ENCODE measurements around the gene DPP8. TPM values are rescaled to one million over a fixed set of nuclear protein-coding genes. Genes with fewer than 3 reads are reported as not detected.

Gene DPP8
- total and polyA plus RNA-seq, 2 experiments from 2014 or later, result 21.7 to 33.5 TPM

GRCh38 chr15:65556622-65557021 lies 39.1 kb upstream of the DPP8 start:
- H3K79me2 ChIP-seq (replicated peaks; ENCODE audit: insufficient read depth), result peaks cover 56% of the 10 kb centered on the region
- H3K9me2 ChIP-seq (ENCODE audit: insufficient read depth), result no peaks in the 10 kb centered on the region
- no peaks in the 10 kb centered on the region for H3K4me1 ChIP-seq (ENCODE audit: insufficient read depth)
- H3K4me3 ChIP-seq, result no peak overlapping the region
- DNase-seq (ENCODE audit: low spot score) (no peak), ATAC-seq (no peak)
- no peaks in the 10 kb centered on the region for H3K4me1 Mint-ChIP-seq
- H3K27ac Mint-ChIP-seq, result no peak overlapping the region
- peaks cover 4% of the 10 kb centered on the region; the same call in 1 of the 2 replicates for H3F3A ChIP-seq (replicated peaks; ENCODE audit: low read depth)
- H3K9me3 Mint-ChIP-seq, result no peaks in the 10 kb centered on the region
- H3K27ac ChIP-seq (ENCODE audit: low read depth), result no peak overlapping the region
- H3K27me3 Mint-ChIP-seq (ENCODE audit: insufficient read depth, low read depth, poor library complexity), result no peaks in the 10 kb centered on the region
- no peaks in the 10 kb centered on the region for H3K27me3 ChIP-seq (ENCODE audit: insufficient read depth)
- no peak overlapping the region for H3K4me2 ChIP-seq
- H3K36me3 ChIP-seq (ENCODE audit: insufficient read depth), result peaks cover 29% of the 10 kb centered on the region
- peaks cover 88% of the 10 kb centered on the region for H3K36me3 Mint-ChIP-seq (ENCODE audit: low read depth)
- H3K4me3 Mint-ChIP-seq, result no peak overlapping the region
- H4K20me1 ChIP-seq (replicated peaks; ENCODE audit: insufficient read depth), result peaks cover 33% of the 10 kb centered on the region
- no peak overlapping the region for H2AFZ ChIP-seq
- no peak for TF ChIP-seq EZH2phosphoT487 (IDR thresholded peaks at IDR 0.05; ENCODE audit: unreplicated experiment)

- Histone ChIP-seq H3K4me2 (no peak overlapping the region), H3K4me3 (no peak overlapping the region), H3F3A (replicated peaks; ENCODE audit: low read depth) (peaks cover 4% of the 10 kb centered on the region; the same call in 1 of the 2 replicates), H3K9me2 (ENCODE audit: insufficient read depth) (no peaks in the 10 kb centered on the region; the same call in 1 of the 2 replicates), H3K27ac (ENCODE audit: low read depth) (no peak overlapping the region), H3K27me3 (ENCODE audit: insufficient read depth) (no peaks in the 10 kb centered on the region), H3K36me3 (ENCODE audit: insufficient read depth) (peaks cover 12% of the 10 kb centered on the region), H4K20me1 (replicated peaks; ENCODE audit: insufficient read depth) (peaks cover 55% of the 10 kb centered on the region), H3K79me2 (replicated peaks; ENCODE audit: insufficient read depth) (peaks cover 65% of the 10 kb centered on the region), H3K4me1 (ENCODE audit: insufficient read depth) (peaks cover 9% of the 10 kb centered on the region; the same call in 1 of the 2 replicates), H2AFZ (no peak overlapping the region)
- no peak overlapping the region for H3K27ac Mint-ChIP-seq
- H3K36me3 Mint-ChIP-seq (ENCODE audit: low read depth), result peaks cover 59% of the 10 kb centered on the region
- ATAC-seq (no peak), DNase-seq (ENCODE audit: low spot score) (no peak)
- no peaks in the 10 kb centered on the region for H3K9me3 Mint-ChIP-seq
- H3K4me3 Mint-ChIP-seq, result no peak overlapping the region
- no peaks in the 10 kb centered on the region for H3K27me3 Mint-ChIP-seq (ENCODE audit: insufficient read depth, low read depth, poor library complexity)
- H3K4me1 Mint-ChIP-seq, result peaks cover 14% of the 10 kb centered on the region
- TF ChIP-seq ZNF331 (CRISPR knock-in tag; IDR thresholded peaks at IDR 0.05; ENCODE audit: low read depth) (no peak), CTCF (conservative IDR thresholded peaks at IDR 0.05; ENCODE audit: low read depth in 2 of 2) (no peak), JUNB (IDR thresholded peaks at IDR 0.05; ENCODE audit: unreplicated experiment) (no peak), ZNF114 (CRISPR knock-in tag; IDR thresholded peaks at IDR 0.05) (no peak), REST (IDR thresholded peaks at IDR 0.05; ENCODE audit: unreplicated experiment) (no peak), STAT1 (IDR thresholded peaks at IDR 0.05; ENCODE audit: unreplicated experiment) (no peak), CREB1 (CRISPR knock-in tag; IDR thresholded peaks at IDR 0.05; ENCODE audit: low read depth) (no peak), NANOG (IDR thresholded peaks at IDR 0.05; ENCODE audit: borderline replicate concordance) (no peak), ETS1 (IDR thresholded peaks at IDR 0.05) (no peak), POLR2AphosphoS5 (IDR thresholded peaks at IDR 0.05; ENCODE audit: low read depth) (no peak), EZH2phosphoT487 (IDR thresholded peaks at IDR 0.05; ENCODE audit: unreplicated experiment) (no peak)
These were observed 36.2 kb upstream of the DPP8 start for GRCh38 chr15:65553691-65554090.
